ENCODE data around the gene ACAN. TPM values are rescaled to one million over a fixed set of nuclear protein-coding genes. Genes with fewer than 3 reads are reported as not detected.

ACAN gene
- total and polyA plus RNA-seq, 2 of the 8 experiments (the other 6 are each of a cell fraction or from before 2014, with no cell fraction given): 0.71 to 0.73 TPM

DNA sequence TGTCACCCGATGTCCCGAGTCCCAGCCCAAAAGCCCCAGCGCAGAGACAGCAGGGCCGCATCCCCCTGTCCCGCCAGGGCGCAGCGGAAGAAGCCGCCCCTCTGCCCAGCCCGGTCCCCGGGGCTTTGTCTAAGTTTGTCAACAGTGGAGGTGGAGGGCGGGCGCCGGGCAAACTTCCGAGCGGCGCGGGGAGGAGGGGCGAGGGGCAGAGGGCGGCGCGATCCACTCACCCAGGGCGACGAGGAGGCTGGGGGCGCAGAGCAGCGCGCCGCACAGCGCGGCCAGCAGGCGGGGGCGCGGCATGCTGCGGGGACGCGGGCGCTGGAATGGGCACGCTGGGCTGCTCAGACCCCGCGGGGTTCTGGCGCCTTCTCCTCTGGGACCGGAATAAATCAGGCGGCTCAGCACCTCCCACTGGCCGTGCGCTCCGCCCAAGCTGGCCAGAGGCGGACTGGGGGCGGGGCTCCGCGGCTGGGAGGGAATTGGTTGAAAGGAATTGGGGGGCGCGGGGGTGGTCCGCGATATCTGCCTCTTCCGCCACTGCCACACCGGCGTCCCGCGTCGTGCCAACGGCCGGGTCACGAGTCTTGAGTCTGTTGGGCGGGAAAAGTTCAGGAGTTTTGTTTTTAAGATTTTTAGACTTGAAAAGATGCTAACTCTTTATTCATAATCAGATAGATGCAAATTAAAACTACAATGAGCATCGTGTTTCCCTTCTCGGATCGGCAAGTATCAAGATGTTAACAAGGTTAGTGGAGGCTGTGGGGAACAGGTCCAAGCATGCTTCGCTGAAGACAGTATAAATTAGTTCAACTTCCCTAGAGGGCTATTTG lies 110.0 kb downstream of the ACAN start, which contains the start of gene MFGE8 (continued):
- TF ChIP-seq CTCF (IDR thresholded peaks at IDR 0.05; ENCODE audit: control extremely low read depth in 1 of 3, insufficient read depth in 1 of 3, low read depth in 1 of 3, low read length in 3 of 3) (peak; percentile 5 to 21 (median 13); a peak in 3 of 4 replicates), POLR2A (IDR thresholded peaks at IDR 0.05; ENCODE audit: control extremely low read depth in 1 of 2, low read depth in 2 of 2, low read length in 2 of 2) (peak; percentile 78 to 93), TEAD4 (IDR thresholded peaks at IDR 0.05; ENCODE audit: low read depth, low read length) (peak; percentile 71), HDAC6 (IDR thresholded peaks at IDR 0.05; ENCODE audit: low read depth, low read length) (no peak), TAF7 (optimal IDR thresholded peaks at IDR 0.05; ENCODE audit: borderline replicate concordance, low read depth, low read length) (peak; percentile 64), TAF1 (IDR thresholded peaks at IDR 0.05; ENCODE audit: low read depth, low read length) (peak; percentile 90), RAD21 (IDR thresholded peaks at IDR 0.05 in 1 of 2, conservative IDR thresholded peaks at IDR 0.05 in 1 of 2; ENCODE audit: low read depth in 2 of 2, low read length in 2 of 2) (peak; percentile 27 to 48; a peak in 3 of 4 replicates), HDAC2 (IDR thresholded peaks at IDR 0.05; ENCODE audit: borderline replicate concordance in 1 of 2, low read depth in 2 of 2, low read length in 2 of 2) (peak in 1 of 2 experiments; percentile 71; a peak in 2 of 4 replicates), JUND (IDR thresholded peaks at IDR 0.05; ENCODE audit: low read length) (no peak), E2F6 (IDR thresholded peaks at IDR 0.05) (peak; percentile 97), ATF2 (IDR thresholded peaks at IDR 0.05; ENCODE audit: low read length) (no peak), CHD2 (IDR thresholded peaks at IDR 0.05; ENCODE audit: low read length) (no peak), EZH2 (IDR thresholded peaks at IDR 0.05; ENCODE audit: low read depth, low read length, severe bottlenecking) (no peak), SIN3A (conservative IDR thresholded peaks at IDR 0.05 in 1 of 2, IDR thresholded peaks at IDR 0.05 in 1 of 2; ENCODE audit: low read depth in 1 of 2, low read length in 2 of 2) (peak in 1 of 2 experiments; percentile 77; a peak in 1 of 4 replicates), RNF2 (IDR thresholded peaks at IDR 0.05; ENCODE audit: borderline replicate concordance, low read depth, low read length, missing control alignments, poor library complexity, severe bottlenecking) (no peak), RBBP5 (IDR thresholded peaks at IDR 0.05; ENCODE audit: borderline replicate concordance, low read depth, low read length) (peak; percentile 57; the same call in 1 of the 2 replicates), BRCA1 (IDR thresholded peaks at IDR 0.05; ENCODE audit: low read depth, low read length) (no peak)
